Spleen (tissue), 7 donors: ENCODE results near the gene ESF1.

ENCODE experiments used
- CTCF ChIP-seq, 11 experiments: fragments of 200-600 bp in 7 of 11; fragments of 450-650 bp in 4 of 11; sonication (generic) in 4 of 11; IDR thresholded peaks in 8 of 11; conservative IDR thresholded peaks in 3 of 11; 1 replicate in 7 of 11; 2 replicates in 4 of 11; pipeline versions ENCODE4 v1.4.0 to v1.8.0; 2016 to 2021; ENCODE audit warnings: antibody characterized with exemption in 11 of 11, inconsistent platforms in 4 of 11, mild to moderate bottlenecking in 1 of 11
- POLR2A ChIP-seq, 3 donors: fragments of 450-650 bp; IDR thresholded peaks; one replicate each; pipeline ENCODE4 v1.5.1; 2017; ENCODE audit warnings: antibody characterized with exemption in 3 of 3, mild to moderate bottlenecking in 1 of 3
- POLR2AphosphoS5 ChIP-seq, 3 donors: sonication (generic); formaldehyde crosslinking; IDR thresholded peaks; one replicate each; pipeline ENCODE4 v1.5.1; 2017; ENCODE audit warnings: antibody characterized with exemption in 3 of 3
- donor health status: DM: no; HTN: no; CAD: no; lungs with moderate emphysema.
- donor health status: DM: no; HTN: no; CAD: no.
- donor health status: DM: no; HTN: no; CAD: no.

GRCh38 chr20:13819885-13820645 lies 35.3 kb upstream of the ESF1 start:
- no peak for TF ChIP-seq POLR2AphosphoS5 (IDR thresholded peaks at IDR 0.05)
- TF ChIP-seq CTCF (IDR thresholded peaks at IDR 0.05 in 8 of 11, conservative IDR thresholded peaks at IDR 0.05 in 3 of 11), result peak in 9 of 11 experiments; percentile 22 to 72 (median 57)
- no peak for TF ChIP-seq POLR2A (IDR thresholded peaks at IDR 0.05)
